IMR-90 (cell line): ENCODE results near the gene DUSP22. TPM values are rescaled to one million over a fixed set of nuclear protein-coding genes. Genes with fewer than 3 reads are reported as not detected.

Experiments used
- ATAC-seq: fragments of 200-7000 bp; cut with Tn5 transposase; 2 replicates; pipeline ENCODE4 v1.9.1; 2020; ENCODE audit warnings: low read depth, mild to moderate bottlenecking, moderate library complexity
- BruUV-seq: library from RNA; stranded (reverse); fragments of 400-500 nt; replicated peaks from 2 replicates; lab custom pipeline; 2021; lab: Mats Ljungman, UMichigan
- CTCF ChIA-PET: fragments of 300-600 bp; formaldehyde crosslinking; extraction: SDS; loops from one replicate; lab custom pipeline; 2021; ENCODE audit warnings: antibody characterized with exemption; lab: Yijun Ruan, JAX
- POLR2A ChIA-PET: fragments of 300-600 bp; sonication (Branson Sonifier 250); formaldehyde crosslinking; loops from one replicate; lab custom pipeline; 2022; ENCODE audit warnings: antibody characterized with exemption; ENCODE audit not compliant: unreplicated experiment; lab: Charles Lee
- DNase-seq: peaks from one replicate; pipeline ENCODE4 v3.0.0; 2013
- H2AFZ ChIP-seq: replicated peaks from 2 replicates; pipeline ENCODE3; 2013; ENCODE audit warnings: low read length, mild to moderate bottlenecking; ENCODE audit not compliant: poor library complexity
- H2AK5ac ChIP-seq: 2 replicates; pipeline ENCODE4 v1.6.1; 2013; ENCODE audit warnings: low read depth, low read length, inconsistent platforms
- H2AK9ac ChIP-seq: replicated peaks from 2 replicates; pipeline ENCODE3; 2013; ENCODE audit warnings: mild to moderate bottlenecking, low read depth, low read length, moderate library complexity; ENCODE audit not compliant: poor library complexity
- H2BK120ac ChIP-seq: 2 replicates; pipeline ENCODE4 v1.6.1; 2013; ENCODE audit warnings: low read depth, low read length, inconsistent platforms
- H2BK15ac ChIP-seq: 3 replicates; pipeline ENCODE4 v1.6.1; 2013; ENCODE audit warnings: low read depth, low read length, inconsistent platforms
- H2BK20ac ChIP-seq: 2 replicates; pipeline ENCODE4 v1.6.1; 2013; ENCODE audit warnings: low read depth, mild to moderate bottlenecking, inconsistent platforms, low read length, moderate library complexity
- H2BK5ac ChIP-seq: 2 replicates; pipeline ENCODE4 v1.6.1; 2013; ENCODE audit warnings: mild to moderate bottlenecking, low read depth, low read length, inconsistent platforms; ENCODE audit not compliant: poor library complexity, severe bottlenecking
- H3K14ac ChIP-seq: replicated peaks from 2 replicates; pipeline ENCODE4 v1.6.1; 2013; ENCODE audit warnings: low read depth, low read length, inconsistent platforms
- H3K18ac ChIP-seq: 2 replicates; pipeline ENCODE4 v1.6.1; 2013; ENCODE audit warnings: low read depth, low read length, control low read depth
- H3K23ac ChIP-seq: 2 replicates; pipeline ENCODE4 v1.6.1; 2013; ENCODE audit warnings: low read depth, low read length, inconsistent platforms
- H3K27ac ChIP-seq: 2 replicates; pipeline ENCODE4 v1.5.1; 2013; ENCODE audit warnings: mild to moderate bottlenecking, control low read depth, low read length; ENCODE audit not compliant: insufficient read depth
- H3K27me3 ChIP-seq: 2 replicates; pipeline ENCODE4 v1.6.1; 2013; ENCODE audit warnings: low read length; ENCODE audit not compliant: control insufficient read depth, insufficient read depth
- H3K36me3 ChIP-seq: 2 replicates; pipeline ENCODE4 v1.6.1; 2013; ENCODE audit warnings: low read length, mixed read lengths; ENCODE audit not compliant: control insufficient read depth, insufficient read depth
- H3K4ac ChIP-seq: 2 replicates; pipeline ENCODE4 v1.6.1; 2013; ENCODE audit warnings: low read depth, low read length, inconsistent platforms
- H3K4me1 ChIP-seq: 2 replicates; pipeline ENCODE4 v1.6.1; 2013; ENCODE audit warnings: low read length, mixed read lengths; ENCODE audit not compliant: control insufficient read depth, insufficient read depth
- H3K4me2 ChIP-seq: 2 replicates; pipeline ENCODE4 v1.6.1; 2013; ENCODE audit warnings: low read depth, mild to moderate bottlenecking, control low read depth, low read length, moderate library complexity
- H3K4me3 ChIP-seq: 2 replicates; pipeline ENCODE4 v1.5.1; 2013; ENCODE audit warnings: low read depth, mild to moderate bottlenecking, control low read depth, low read length, moderate library complexity; ENCODE audit not compliant: insufficient read depth
- H3K56ac ChIP-seq: 2 replicates; pipeline ENCODE4 v1.6.1; 2013; ENCODE audit warnings: low read length, inconsistent platforms; ENCODE audit not compliant: insufficient read depth; ENCODE audit errors: extremely low read depth
- H3K79me1 ChIP-seq, 2 experiments: 2 replicates each; pipeline ENCODE4 v1.6.1; 2013; ENCODE audit warnings: low read length in 2 of 2, inconsistent platforms in 1 of 2, low read depth in 1 of 2
- H3K9ac ChIP-seq: 2 replicates; pipeline ENCODE4 v1.6.1; 2013; ENCODE audit warnings: low read depth, low read length, control low read depth
- H3K9me1 ChIP-seq: 2 replicates; pipeline ENCODE4 v1.6.1; 2013; ENCODE audit warnings: low read length, inconsistent platforms; ENCODE audit not compliant: insufficient read depth
- H3K9me3 ChIP-seq: 2 replicates; pipeline ENCODE4 v1.6.1; 2013; ENCODE audit warnings: low read length; ENCODE audit not compliant: control insufficient read depth, insufficient read depth
- H4K20me1 ChIP-seq: 2 replicates; pipeline ENCODE4 v1.6.1; 2013; ENCODE audit warnings: low read length, inconsistent platforms; ENCODE audit not compliant: insufficient read depth
- H4K5ac ChIP-seq: 2 replicates; pipeline ENCODE4 v1.6.1; 2013; ENCODE audit warnings: mild to moderate bottlenecking, low read depth, low read length, control low read depth
- H4K8ac ChIP-seq, 2 experiments: 2 replicates each; pipeline ENCODE4 v1.6.1; 2013; ENCODE audit warnings: low read depth in 2 of 2, low read length in 2 of 2, control low read depth in 1 of 2, inconsistent platforms in 1 of 2
- H4K91ac ChIP-seq: 2 replicates; pipeline ENCODE4 v1.6.1; 2013; ENCODE audit warnings: low read depth, low read length, inconsistent platforms; ENCODE audit not compliant: insufficient read depth
- CEBPB ChIP-seq: IDR thresholded peaks from 2 replicates; pipeline ENCODE4 v1.6.1; 2012; ENCODE audit warnings: low read depth, low read length, improper control_type of control experiment
- CHD1 ChIP-seq: IDR thresholded peaks from 2 replicates; pipeline ENCODE4 v1.6.1; 2012; ENCODE audit warnings: low read depth, low read length, improper control_type of control experiment
- MAFK ChIP-seq: IDR thresholded peaks from 2 replicates; pipeline ENCODE4 v1.6.1; 2012; ENCODE audit warnings: low read depth, low read length, improper control_type of control experiment
- MAZ ChIP-seq: IDR thresholded peaks from 2 replicates; pipeline ENCODE4 v1.6.1; 2012; ENCODE audit warnings: low read depth, mild to moderate bottlenecking, low read length, improper control_type of control experiment, moderate library complexity, borderline replicate concordance
- MXI1 ChIP-seq: IDR thresholded peaks from 2 replicates; pipeline ENCODE4 v1.6.1; 2012; ENCODE audit warnings: low read depth, mild to moderate bottlenecking, low read length, moderate library complexity, borderline replicate concordance
- NFE2L2 ChIP-seq: fragments of 150-350 bp; IDR thresholded peaks from 2 replicates; pipeline ENCODE4 v1.6.1; 2016; ENCODE audit warnings: low read depth, mild to moderate bottlenecking, low read length
- POLR2A ChIP-seq: IDR thresholded peaks from 2 replicates; pipeline ENCODE4 v1.6.1; 2012; ENCODE audit warnings: mild to moderate bottlenecking, low read depth, low read length
- RAD21 ChIP-seq: IDR thresholded peaks from 2 replicates; pipeline ENCODE4 v1.6.1; 2012; ENCODE audit warnings: low read length, improper control_type of control experiment
- RCOR1 ChIP-seq: IDR thresholded peaks from 2 replicates; pipeline ENCODE4 v1.6.1; 2012; ENCODE audit warnings: mild to moderate bottlenecking, low read length, improper control_type of control experiment; ENCODE audit not compliant: insufficient replicate concordance
- RFX5 ChIP-seq: IDR thresholded peaks from 2 replicates; pipeline ENCODE4 v1.8.0; 2012; ENCODE audit warnings: low read depth, mild to moderate bottlenecking, low read length, moderate library complexity
- SMC3 ChIP-seq: fragments of 150-350 bp; IDR thresholded peaks from 2 replicates; pipeline ENCODE4 v1.6.1; 2016; ENCODE audit warnings: low read depth, mild to moderate bottlenecking, antibody characterized with exemption, low read length, moderate library complexity
- WGBS, 2 experiments: methylation state at CpG; one replicate each; pipeline versions ENCODE4 v1.1.5 to v1.1.7; 2013; ENCODE audit warnings: missing lambda C conversion rate in 2 of 2; ENCODE audit not compliant: insufficient read length in 1 of 2; ENCODE audit errors: extremely low coverage in 2 of 2; 5-methylcytosine and 5-hydroxymethylcytosine counted together
- dilution Hi-C: fragments of 300-500 bp; cut with HindIII; formaldehyde crosslinking; loops from one replicate; pipeline ENCODE4 v1.14.3; 2018; ENCODE audit warnings: low sequenced_read_pairs; ENCODE audit not compliant: unreplicated experiment
- in situ Hi-C: fragments of 300-500 bp; cut with MboI; formaldehyde crosslinking; loops from 3 replicates; pipeline ENCODE4 v1.14.3; 2019; ENCODE audit warnings: low sequenced_read_pairs, inconsistent platforms, mixed read lengths
- intact Hi-C: fragments of 100-400 bp; cut with micrococcal nuclease; formaldehyde crosslinking; loops from 2 replicates; pipeline ENCODE4 v1.10.0; 2022
- polyA plus RNA-seq, 3 experiments: library from polyadenylated mRNA; depleted of rRNA; stranded (reverse); fragments of >200 nt; gene quantifications; 2 replicates each; pipeline ENCODE4 v1.2.3, GENCODE V29; 2012; ENCODE audit warnings: low replicate concordance in 1 of 3
- total RNA-seq: library from RNA; depleted of rRNA; stranded (reverse); fragments of >200 nt; gene quantifications from 2 replicates; pipeline ENCODE4 v1.2.3, GENCODE V29; 2012
- TF ChIP-seq, protein P1 (sequence below): fragments of 150-350 bp; IDR thresholded peaks from 2 replicates; pipeline ENCODE4 v1.6.1; 2017; ENCODE audit warnings: mild to moderate bottlenecking, antibody characterized with exemption, low read length, low read depth
- TF ChIP-seq, protein P2 (sequence below): conservative IDR thresholded peaks from 2 replicates; pipeline ENCODE4 v1.5.1; 2012; ENCODE audit warnings: mild to moderate bottlenecking, low read depth, low read length, improper control_type of control experiment
- TF ChIP-seq, protein P3 (sequence below): fragments of 150-350 bp; IDR thresholded peaks from 2 replicates; pipeline ENCODE4 v1.6.1; 2016; ENCODE audit warnings: low read depth, mild to moderate bottlenecking, low read length, moderate library complexity, borderline replicate concordance

The DUSP22 gene
- total and polyA plus RNA-seq, 2 of the 4 experiments (the other 2 are of a cell fraction), result 7.1 to 8.2 TPM

DNA sequence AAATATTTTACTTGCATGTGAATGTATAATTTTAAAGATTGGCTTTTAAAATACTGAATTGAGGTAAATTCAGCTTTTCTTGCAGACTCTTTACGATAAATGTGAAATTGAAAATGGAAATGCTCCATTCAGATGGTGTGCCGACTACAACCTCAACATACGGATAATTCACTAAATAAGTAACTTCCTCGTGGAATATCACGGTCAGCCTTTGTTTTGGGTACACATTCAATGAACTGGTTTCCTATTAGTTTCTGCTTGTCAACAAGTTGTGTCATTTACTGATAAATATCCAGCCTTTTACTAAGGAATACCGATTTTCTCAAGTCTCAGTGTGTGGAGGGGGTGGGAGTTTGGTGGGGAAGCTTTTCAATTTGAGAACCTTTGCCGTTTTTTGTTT is 96.9 kb downstream of the DUSP22 start:
- BruUV-seq, result no TSS peak
- DNase-seq, result no peak

More for the DNA sequence above, 96.9 kb downstream of the DUSP22 start:
- Histone ChIP-seq H3K27ac (no peak overlapping the region), H3K4me3 (no peak overlapping the region), H2BK15ac (no peak overlapping the region), H3K23ac (no peak overlapping the region), H3K4me2 (no peak overlapping the region), H2BK5ac (no peak overlapping the region), H4K91ac (no peak overlapping the region), H3K18ac (no peak overlapping the region), H2AFZ (no peak overlapping the region), H3K79me1 (no peaks in the 10 kb centered on the region), H3K27me3 (peaks cover 67% of the 10 kb centered on the region), H3K36me3 (no peaks in the 10 kb centered on the region), H3K9ac (no peak overlapping the region), H4K20me1 (no peaks in the 10 kb centered on the region), H4K8ac (no peak overlapping the region), H3K4me1 (0 out of 2 replicates have a peak, but pooled peaks cover 1% of the 10 kb centered on the region), H3K4ac (no peak overlapping the region), H3K14ac (no peak overlapping the region), H3K56ac (no peak overlapping the region), H2BK20ac (no peak overlapping the region), H3K9me3 (no peaks in the 10 kb centered on the region), H2BK120ac (no peak overlapping the region), H3K9me1 (no peaks in the 10 kb centered on the region), H2AK5ac (no peak overlapping the region), H2AK9ac (no peak overlapping the region), H4K5ac (no peak overlapping the region)
- intact Hi-C loops (no loop called here), dilution Hi-C loops (no loop called here), in situ Hi-C loops (no loop called here)
- no peak for ATAC-seq
- TF ChIP-seq CEBPB (no peak), CHD1 (no peak), NFE2L2 (no peak), POLR2A (no peak), RFX5 (no peak), RAD21 (no peak), RCOR1 (no peak), MAFK (no peak), SMC3 (no peak), MXI1 (no peak), MAZ (no peak)
- TF ChIP-seq, protein P1, sequence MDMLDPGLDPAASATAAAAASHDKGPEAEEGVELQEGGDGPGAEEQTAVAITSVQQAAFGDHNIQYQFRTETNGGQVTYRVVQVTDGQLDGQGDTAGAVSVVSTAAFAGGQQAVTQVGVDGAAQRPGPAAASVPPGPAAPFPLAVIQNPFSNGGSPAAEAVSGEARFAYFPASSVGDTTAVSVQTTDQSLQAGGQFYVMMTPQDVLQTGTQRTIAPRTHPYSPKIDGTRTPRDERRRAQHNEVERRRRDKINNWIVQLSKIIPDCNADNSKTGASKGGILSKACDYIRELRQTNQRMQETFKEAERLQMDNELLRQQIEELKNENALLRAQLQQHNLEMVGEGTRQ, result no peak
- TF ChIP-seq, protein P2, sequence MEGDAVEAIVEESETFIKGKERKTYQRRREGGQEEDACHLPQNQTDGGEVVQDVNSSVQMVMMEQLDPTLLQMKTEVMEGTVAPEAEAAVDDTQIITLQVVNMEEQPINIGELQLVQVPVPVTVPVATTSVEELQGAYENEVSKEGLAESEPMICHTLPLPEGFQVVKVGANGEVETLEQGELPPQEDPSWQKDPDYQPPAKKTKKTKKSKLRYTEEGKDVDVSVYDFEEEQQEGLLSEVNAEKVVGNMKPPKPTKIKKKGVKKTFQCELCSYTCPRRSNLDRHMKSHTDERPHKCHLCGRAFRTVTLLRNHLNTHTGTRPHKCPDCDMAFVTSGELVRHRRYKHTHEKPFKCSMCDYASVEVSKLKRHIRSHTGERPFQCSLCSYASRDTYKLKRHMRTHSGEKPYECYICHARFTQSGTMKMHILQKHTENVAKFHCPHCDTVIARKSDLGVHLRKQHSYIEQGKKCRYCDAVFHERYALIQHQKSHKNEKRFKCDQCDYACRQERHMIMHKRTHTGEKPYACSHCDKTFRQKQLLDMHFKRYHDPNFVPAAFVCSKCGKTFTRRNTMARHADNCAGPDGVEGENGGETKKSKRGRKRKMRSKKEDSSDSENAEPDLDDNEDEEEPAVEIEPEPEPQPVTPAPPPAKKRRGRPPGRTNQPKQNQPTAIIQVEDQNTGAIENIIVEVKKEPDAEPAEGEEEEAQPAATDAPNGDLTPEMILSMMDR, result no peak
- TF ChIP-seq, protein P3, sequence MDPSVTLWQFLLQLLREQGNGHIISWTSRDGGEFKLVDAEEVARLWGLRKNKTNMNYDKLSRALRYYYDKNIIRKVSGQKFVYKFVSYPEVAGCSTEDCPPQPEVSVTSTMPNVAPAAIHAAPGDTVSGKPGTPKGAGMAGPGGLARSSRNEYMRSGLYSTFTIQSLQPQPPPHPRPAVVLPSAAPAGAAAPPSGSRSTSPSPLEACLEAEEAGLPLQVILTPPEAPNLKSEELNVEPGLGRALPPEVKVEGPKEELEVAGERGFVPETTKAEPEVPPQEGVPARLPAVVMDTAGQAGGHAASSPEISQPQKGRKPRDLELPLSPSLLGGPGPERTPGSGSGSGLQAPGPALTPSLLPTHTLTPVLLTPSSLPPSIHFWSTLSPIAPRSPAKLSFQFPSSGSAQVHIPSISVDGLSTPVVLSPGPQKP, result no peak
- CTCF ChIA-PET, result no interaction called here
- POLR2A ChIA-PET, result no interaction called here
- no CpG with 5 or more reads among the region's 7 CpGs for WGBS, 2 experiments
